Activated naive CD8-positive, alpha-beta T cell treated with anti-CD3 and anti-CD28 coated beads, Interleukin-2, amount 50 U/mL, for 24 hours (primary cell): ENCODE data around the gene RPS6KA2.
"Not testable (repeated sequence)": the region's sequence is repeated elsewhere in the genome, so short reads cannot be mapped to it uniquely, and the experiment has no call there.

Experiments used
- ATAC-seq: fragments of 150-1000 bp; cut with Tn5 transposase; one replicate; pipeline ENCODE4 v1.10.0; 2021
- DNase-seq: peaks from one replicate; pipeline ENCODE4 v3.0.0; 2021
- H3K27ac Mint-ChIP-seq: one replicate; pipeline ENCODE4 v1.8.0; 2021; ENCODE audit warnings: mild to moderate bottlenecking, mixed read lengths
- H3K27me3 Mint-ChIP-seq: one replicate; pipeline ENCODE4 v1.8.0; 2021; ENCODE audit warnings: mixed read lengths
- H3K36me3 Mint-ChIP-seq: one replicate; pipeline ENCODE4 v1.8.0; 2021; ENCODE audit warnings: low read depth, mixed read lengths
- H3K4me1 Mint-ChIP-seq: one replicate; pipeline ENCODE4 v1.8.0; 2021; ENCODE audit warnings: mixed read lengths
- H3K4me3 Mint-ChIP-seq: one replicate; pipeline ENCODE4 v1.8.0; 2021; ENCODE audit warnings: mild to moderate bottlenecking, moderate library complexity, mixed read lengths
- H3K9me3 Mint-ChIP-seq: one replicate; pipeline ENCODE4 v1.8.0; 2021; ENCODE audit warnings: mixed read lengths

The RPS6KA2 gene

DNA sequence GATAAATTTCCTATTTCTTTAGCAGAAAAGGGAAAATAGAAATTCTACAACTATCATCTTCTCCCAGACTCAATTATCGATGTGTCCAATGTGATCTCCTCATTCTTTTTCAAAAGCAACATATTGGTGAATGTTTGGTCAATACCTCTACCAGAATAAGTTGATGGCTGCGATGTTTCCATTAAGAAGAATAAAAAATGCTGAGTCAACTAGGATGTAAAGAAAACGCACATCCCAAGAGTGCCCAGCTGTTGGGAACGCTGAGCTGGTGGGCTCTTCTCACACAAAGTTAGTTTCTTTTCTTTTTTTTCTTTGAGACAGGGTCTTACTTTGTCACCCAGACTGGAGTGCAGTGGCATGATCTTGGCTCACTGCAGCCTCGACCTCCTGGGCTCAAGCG lies 80.4 kb downstream of the RPS6KA2 start:
- no peaks in the 10 kb centered on the region for H3K9me3 Mint-ChIP-seq
- H3K27ac Mint-ChIP-seq: no peak overlapping the region
- DNase-seq (no peak), ATAC-seq (no peak)
- H3K4me3 Mint-ChIP-seq: no peak overlapping the region
- no peaks in the 10 kb centered on the region for H3K27me3 Mint-ChIP-seq
- no peaks in the 10 kb centered on the region for H3K36me3 Mint-ChIP-seq
- H3K4me1 Mint-ChIP-seq: peaks cover 4% of the 10 kb centered on the region

DNA sequence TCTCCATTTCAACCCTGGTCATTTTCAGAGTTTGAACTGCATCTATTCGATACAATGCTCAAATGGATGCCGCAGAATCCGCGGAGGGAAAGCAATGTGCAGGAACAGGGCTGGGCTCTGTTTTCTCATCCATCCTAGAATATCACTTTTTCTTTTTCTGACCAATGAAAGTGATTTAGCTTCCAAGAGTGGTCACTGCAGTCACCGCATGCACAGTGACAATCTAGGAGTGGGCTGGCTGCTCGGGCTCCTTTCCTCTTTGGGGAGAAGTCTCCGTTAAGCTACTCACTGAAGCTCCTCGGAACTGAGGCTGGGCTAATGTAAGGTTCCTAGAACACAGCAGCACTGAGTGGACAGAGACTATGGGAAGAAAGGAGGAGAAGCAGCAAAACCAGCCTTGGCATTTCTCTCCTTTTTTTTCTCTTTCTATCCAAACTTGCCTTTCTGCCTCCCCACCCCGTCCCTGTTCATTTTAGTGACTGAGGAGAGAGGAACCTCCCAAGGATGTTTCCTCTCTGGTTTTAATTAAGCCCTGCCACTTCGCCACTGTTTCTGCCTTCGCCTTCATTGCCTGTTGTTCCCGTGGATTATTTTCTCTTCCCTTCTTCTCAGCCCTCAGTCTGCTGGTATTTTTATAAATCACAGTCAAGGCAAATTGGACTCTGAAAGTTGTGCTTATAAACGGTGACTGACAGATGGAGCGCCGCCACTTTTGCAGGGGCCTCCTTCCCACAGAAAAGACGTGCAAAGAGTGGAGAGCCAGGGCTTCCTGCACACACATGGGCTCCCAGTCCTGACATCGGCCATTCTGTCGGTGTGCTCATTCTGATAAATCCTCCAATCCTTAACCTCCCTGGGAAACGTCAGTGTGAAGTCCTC lies 81.7 kb downstream of the RPS6KA2 start:
- no peaks in the 10 kb centered on the region for H3K36me3 Mint-ChIP-seq
- no peak overlapping the region for H3K27ac Mint-ChIP-seq
- H3K4me1 Mint-ChIP-seq: peaks cover 16% of the 10 kb centered on the region
- H3K4me3 Mint-ChIP-seq: no peak overlapping the region
- no peaks in the 10 kb centered on the region for H3K9me3 Mint-ChIP-seq
- no peaks in the 10 kb centered on the region for H3K27me3 Mint-ChIP-seq
- ATAC-seq: no peak
- DNase-seq: no peak

DNA sequence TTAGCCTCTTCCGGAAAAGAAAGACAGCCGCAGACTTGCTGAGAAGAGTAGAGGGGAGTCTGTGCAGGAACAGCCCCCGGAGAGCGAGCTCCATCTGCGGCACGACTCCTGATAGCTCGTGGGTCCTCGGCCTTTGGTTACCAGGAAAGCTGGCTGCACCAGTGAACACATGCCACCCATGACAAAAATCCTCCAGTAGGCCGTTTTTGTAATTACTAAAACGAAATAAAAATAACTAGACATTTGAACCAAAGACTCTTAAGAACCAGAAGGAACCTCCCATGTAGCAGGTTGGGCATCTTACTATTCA lies 82.8 kb downstream of the RPS6KA2 start:
- H3K27ac Mint-ChIP-seq: no peak overlapping the region
- no peaks in the 10 kb centered on the region for H3K9me3 Mint-ChIP-seq
- ATAC-seq (no peak), DNase-seq (no peak)
- no peaks in the 10 kb centered on the region for H3K36me3 Mint-ChIP-seq
- peaks cover 19% of the 10 kb centered on the region for H3K4me1 Mint-ChIP-seq
- H3K4me3 Mint-ChIP-seq: no peak overlapping the region
- no peaks in the 10 kb centered on the region for H3K27me3 Mint-ChIP-seq

DNA sequence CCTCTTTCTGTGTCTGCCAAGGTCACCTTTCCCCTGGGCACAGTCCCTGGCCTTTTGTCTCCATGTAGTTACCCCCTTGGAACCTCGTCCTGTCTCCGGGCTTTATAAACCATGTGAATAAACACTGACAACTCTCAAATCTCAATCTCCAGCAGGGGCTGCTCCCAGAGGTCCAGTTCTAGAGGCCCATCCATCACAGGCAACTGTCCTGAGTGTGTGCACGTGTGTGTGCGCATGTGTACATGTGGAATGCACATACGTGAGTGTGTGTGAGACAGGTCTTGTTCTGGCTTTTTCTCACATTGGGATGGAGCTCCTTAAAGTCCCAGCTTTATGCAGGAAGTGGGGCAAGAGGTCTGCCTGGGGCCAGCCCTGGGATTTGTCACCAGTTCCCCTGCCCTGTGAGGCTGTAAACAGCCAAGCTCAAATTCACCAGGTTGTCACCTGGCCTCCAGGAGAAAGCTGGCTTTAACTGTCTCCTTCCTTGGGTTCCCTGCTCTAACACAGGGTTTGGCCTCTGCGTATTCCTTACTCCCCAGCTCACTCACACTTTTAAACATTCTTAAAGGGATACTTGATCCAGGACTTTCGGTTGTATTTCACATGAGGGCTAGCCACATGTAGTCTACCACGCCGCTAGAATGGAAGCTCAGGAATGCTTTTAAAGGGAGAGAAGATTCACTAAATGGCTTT lies 83.3 kb downstream of the RPS6KA2 start:
- no peaks in the 10 kb centered on the region for H3K9me3 Mint-ChIP-seq
- DNase-seq (no peak), ATAC-seq (no peak)
- H3K4me3 Mint-ChIP-seq: no peak overlapping the region
- no peaks in the 10 kb centered on the region for H3K36me3 Mint-ChIP-seq
- H3K27ac Mint-ChIP-seq: no peak overlapping the region
- peaks cover 19% of the 10 kb centered on the region for H3K4me1 Mint-ChIP-seq
- no peaks in the 10 kb centered on the region for H3K27me3 Mint-ChIP-seq

DNA sequence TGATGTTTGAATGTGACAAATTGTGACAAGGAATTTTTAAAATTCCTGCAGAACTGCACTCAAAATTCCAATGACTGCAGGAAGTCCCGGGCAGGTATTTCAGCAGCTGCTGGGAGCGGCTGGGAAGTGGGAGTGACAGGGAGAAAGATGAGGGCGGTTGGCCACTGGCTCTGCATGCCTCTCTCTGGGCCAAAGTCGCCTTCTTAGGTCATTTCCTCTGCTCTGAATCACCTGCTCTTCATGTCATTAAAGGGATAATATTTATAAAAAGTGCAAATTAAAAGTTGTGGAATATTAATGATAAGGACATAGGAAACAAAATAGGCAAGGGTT lies 84.5 kb downstream of the RPS6KA2 start:
- ATAC-seq (no peak), DNase-seq (no peak)
- H3K4me1 Mint-ChIP-seq: peaks cover 19% of the 10 kb centered on the region
- no peaks in the 10 kb centered on the region for H3K9me3 Mint-ChIP-seq
- H3K27ac Mint-ChIP-seq: no peak overlapping the region
- H3K36me3 Mint-ChIP-seq: no peaks in the 10 kb centered on the region
- no peak overlapping the region for H3K4me3 Mint-ChIP-seq
- H3K27me3 Mint-ChIP-seq: no peaks in the 10 kb centered on the region

DNA sequence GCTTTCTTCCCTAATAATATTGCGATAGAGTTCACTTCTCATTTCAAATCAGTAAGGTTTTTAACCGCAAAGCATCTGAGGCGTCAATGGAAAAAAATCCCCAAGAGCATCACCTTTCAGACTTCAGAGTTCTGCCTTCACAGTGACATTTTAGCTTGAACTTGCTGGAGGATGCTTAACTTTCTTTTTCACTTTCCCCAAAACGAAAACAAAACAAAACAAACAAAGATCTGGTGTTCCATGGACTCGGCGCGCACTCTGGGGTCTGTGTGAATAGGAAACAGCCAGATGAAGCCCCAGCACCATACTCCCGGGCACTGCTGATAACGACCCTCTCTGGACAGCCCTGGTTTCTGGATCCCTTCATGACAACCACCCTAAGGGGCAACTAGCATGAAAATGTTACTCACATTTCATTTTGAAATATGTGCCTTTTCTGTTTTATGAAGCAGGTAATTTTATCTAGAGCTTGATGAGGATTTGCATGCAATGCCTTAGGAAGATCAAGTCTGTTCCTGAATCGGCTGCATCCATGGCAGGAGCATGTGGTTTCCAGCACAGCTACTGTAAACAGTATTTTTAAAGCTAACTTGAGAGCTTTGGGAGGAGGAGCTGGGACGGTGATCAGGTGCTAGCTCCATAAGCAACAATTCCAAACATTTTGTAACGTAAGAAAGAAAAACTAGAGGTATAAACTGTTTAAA lies 85.0 kb downstream of the RPS6KA2 start:
- no peak for ATAC-seq

DNA sequence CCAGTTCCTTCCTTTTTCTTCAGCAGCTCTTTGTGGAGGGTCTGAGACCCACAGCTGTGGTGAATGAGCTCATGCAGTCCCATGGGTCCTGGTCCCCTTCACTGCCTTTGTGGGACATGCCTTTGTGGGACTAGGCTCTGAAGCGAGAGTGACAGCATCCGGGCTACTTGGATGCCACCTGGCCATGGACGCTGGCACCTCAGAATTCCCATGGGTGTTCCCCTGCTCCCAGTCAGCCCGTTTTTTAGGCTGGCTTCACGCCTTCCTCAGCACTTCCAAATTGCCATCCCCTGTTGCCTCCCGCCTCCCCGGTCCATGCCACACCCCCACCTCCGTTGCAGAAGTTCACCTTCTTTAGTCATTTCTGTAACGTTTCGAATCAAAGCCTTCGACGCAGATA lies 85.7 kb downstream of the RPS6KA2 start:
- peak overlapping the region; percentile 33 for H3K4me3 Mint-ChIP-seq
- peak; percentile 39 for ATAC-seq

More for the DNA sequence above, 85.0 kb downstream of the RPS6KA2 start:
- H3K4me1 Mint-ChIP-seq: peaks cover 19% of the 10 kb centered on the region
- no peaks in the 10 kb centered on the region for H3K27me3 Mint-ChIP-seq
- H3K4me3 Mint-ChIP-seq: peak overlapping the region; percentile 33
- DNase-seq: no peak
- peak overlapping the region; percentile 55 for H3K27ac Mint-ChIP-seq
- H3K9me3 Mint-ChIP-seq: no peaks in the 10 kb centered on the region
- H3K36me3 Mint-ChIP-seq: no peaks in the 10 kb centered on the region

DNA sequence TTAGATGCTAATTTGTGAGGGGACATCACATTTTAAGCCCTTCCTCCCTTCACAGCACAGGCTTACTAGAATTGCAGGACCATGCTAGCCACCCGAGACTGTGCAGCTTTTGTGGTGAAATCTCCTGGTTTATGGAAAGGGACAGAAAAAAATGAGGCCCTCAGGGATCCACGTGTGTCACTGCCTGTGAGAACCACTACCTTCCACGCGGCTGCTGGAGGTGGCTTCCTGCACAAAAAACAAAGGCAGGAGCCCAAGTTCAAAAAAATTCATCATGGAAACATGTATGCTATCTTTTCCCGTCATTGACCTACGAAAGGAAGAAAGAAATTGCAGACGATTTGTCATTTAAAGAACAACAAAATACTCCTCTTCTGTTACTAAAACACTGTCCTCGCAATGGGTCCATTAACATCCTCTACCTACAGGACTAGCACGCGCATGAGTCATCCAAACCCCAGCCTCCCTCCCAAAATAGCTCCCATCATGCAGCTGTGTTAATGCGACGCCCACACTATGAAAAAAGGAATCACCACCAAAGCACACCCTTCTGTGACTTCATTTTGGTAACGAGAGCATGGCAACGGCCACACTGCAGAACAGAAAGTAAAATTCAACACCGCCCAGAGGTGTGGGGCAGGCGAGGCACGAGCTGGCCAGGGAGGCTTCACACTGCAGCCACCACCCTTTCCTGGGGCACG lies 86.3 kb downstream of the RPS6KA2 start:
- DNase-seq: peak; percentile 33
- H3K27me3 Mint-ChIP-seq: no peaks in the 10 kb centered on the region
- H3K27ac Mint-ChIP-seq: peak overlapping the region; percentile 55
- no peaks in the 10 kb centered on the region for H3K36me3 Mint-ChIP-seq
- ATAC-seq: peak; percentile 88
- no peaks in the 10 kb centered on the region for H3K9me3 Mint-ChIP-seq
- peak overlapping the region; percentile 33 for H3K4me3 Mint-ChIP-seq
- peaks cover 19% of the 10 kb centered on the region for H3K4me1 Mint-ChIP-seq

More for the DNA sequence above, 85.7 kb downstream of the RPS6KA2 start:
- Mint-ChIP-seq H3K27ac (peak overlapping the region; percentile 55), H3K36me3 (no peaks in the 10 kb centered on the region), H3K27me3 (no peaks in the 10 kb centered on the region), H3K4me1 (peaks cover 19% of the 10 kb centered on the region), H3K9me3 (no peaks in the 10 kb centered on the region)
- DNase-seq: no peak

DNA sequence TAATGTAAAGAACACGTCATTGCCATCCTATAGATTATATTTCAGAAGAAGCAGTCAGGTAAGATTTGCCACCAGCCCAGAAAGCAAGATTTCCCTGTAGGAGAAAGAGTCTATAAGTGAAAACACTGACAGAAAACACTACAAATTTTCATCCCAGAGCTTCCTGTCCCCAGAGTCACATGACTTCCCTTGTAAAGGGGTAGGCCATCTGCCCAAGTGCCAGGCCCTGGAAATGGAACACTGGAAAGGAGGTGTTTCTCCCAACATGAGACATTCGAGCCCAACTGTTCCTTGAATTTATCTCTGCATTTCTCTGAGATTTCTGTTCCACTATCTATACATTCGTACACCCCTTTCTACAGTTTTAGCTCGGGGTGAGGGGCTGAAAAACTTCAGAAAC lies 87.5 kb downstream of the RPS6KA2 start:
- Mint-ChIP-seq H3K27me3 (no peaks in the 10 kb centered on the region), H3K4me3 (no peak overlapping the region), H3K36me3 (no peaks in the 10 kb centered on the region), H3K27ac (no peak overlapping the region), H3K4me1 (peaks cover 19% of the 10 kb centered on the region), H3K9me3 (no peaks in the 10 kb centered on the region)
- DNase-seq (no peak), ATAC-seq (no peak)

DNA sequence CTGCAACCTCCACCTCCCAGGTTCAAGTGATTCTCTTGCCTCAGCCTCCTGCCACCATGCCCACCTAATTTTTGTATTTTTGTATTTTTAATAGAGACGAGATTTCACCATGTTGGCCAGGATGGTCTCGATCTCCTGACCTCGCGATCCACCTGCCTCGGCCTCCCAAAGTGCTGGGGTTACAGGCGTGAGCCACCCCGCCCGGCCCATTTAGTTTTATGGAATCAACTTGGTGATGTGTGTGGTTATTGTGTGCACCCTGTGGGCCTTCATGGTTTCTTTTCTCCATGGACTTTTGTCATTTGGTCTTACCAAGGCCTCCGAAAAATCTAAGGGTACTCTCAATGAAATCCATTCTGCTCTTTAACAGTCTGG lies 88.1 kb downstream of the RPS6KA2 start:
- H3K27ac Mint-ChIP-seq, H3K4me3 Mint-ChIP-seq, ATAC-seq, H3K27me3 Mint-ChIP-seq, H3K36me3 Mint-ChIP-seq, H3K9me3 Mint-ChIP-seq, DNase-seq: not testable (repeated sequence)
- H3K4me1 Mint-ChIP-seq: peaks cover 19% of the 10 kb centered on the region

DNA sequence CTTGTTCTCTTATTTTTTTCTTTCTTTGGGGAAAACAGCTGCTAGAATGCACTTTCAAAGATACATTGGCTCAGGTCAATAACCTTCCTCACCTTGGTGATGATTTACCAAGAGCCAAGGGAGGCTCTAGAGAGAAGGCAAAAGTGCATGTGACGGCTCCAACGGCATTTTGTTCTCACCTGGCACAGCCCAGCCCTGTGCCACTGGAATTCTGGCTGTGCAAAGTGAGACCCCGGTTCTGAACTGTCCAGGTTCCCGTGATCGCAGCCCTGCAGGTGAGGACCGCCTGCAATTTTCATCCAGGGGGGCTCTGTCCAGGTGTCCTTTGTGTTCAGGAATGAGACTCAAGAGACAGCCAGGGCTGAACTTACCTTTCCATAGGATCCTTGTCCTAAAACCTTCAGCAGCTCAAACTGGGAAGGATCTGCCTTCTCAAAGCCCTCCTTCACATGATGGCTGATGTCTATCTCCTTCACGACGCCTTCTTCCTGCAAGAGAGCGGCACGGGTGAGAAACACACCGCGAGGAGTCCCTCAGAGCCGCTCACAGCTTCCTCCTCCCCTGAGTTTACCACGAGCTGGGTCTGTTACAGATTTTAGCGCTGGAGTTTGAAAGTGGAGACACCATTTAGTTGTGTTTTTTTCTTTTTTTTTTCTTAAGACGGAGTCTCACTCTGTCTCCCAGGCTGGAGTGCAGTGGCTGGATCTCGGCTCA lies 88.6 kb downstream of the RPS6KA2 start:
- no peak for ATAC-seq
- no peak overlapping the region for H3K4me3 Mint-ChIP-seq
- DNase-seq: no peak
- no peaks in the 10 kb centered on the region for H3K27me3 Mint-ChIP-seq
- no peak overlapping the region for H3K27ac Mint-ChIP-seq
- peaks cover 19% of the 10 kb centered on the region for H3K4me1 Mint-ChIP-seq
- no peaks in the 10 kb centered on the region for H3K36me3 Mint-ChIP-seq
- no peaks in the 10 kb centered on the region for H3K9me3 Mint-ChIP-seq

DNA sequence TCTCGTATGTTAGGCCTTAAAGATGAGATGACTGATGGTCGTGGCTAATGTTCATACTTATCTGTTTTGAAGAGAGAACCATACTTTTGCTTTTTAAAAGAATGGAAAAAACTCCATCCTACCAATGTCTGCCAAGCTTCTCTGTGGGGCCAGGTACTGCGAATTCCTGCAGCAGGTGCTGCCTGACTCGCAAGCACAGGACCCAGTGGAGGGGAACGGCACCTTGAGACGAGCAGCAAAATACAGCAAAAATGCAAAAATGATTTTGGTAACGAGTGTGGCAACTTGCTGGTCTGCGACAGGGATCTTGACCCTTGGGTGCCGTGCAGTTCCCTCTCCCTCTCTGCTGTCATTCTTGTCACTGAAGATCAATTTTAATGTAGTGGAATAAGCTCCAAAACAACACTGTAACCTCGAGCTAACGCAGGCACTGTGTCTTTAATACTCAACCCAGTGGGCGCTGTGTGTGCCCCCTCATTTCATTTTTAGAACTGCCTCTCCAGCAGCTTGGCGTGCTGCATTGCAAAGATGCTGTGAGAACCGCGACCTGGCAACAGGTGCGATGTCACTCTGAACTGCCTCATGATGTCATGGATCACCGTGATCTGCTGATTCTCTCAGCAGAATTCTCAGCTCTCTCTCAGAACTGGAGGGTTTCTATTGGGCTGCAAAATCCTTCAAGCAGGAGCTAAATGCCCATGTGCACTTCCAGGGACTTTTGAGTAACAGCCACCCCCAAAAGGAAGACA lies 92.2 kb downstream of the RPS6KA2 start:
- Mint-ChIP-seq H3K36me3 (no peaks in the 10 kb centered on the region), H3K4me1 (peaks cover 3% of the 10 kb centered on the region), H3K27ac (no peak overlapping the region), H3K4me3 (no peak overlapping the region), H3K9me3 (no peaks in the 10 kb centered on the region), H3K27me3 (no peaks in the 10 kb centered on the region)
- DNase-seq: no peak
- no peak for ATAC-seq

DNA sequence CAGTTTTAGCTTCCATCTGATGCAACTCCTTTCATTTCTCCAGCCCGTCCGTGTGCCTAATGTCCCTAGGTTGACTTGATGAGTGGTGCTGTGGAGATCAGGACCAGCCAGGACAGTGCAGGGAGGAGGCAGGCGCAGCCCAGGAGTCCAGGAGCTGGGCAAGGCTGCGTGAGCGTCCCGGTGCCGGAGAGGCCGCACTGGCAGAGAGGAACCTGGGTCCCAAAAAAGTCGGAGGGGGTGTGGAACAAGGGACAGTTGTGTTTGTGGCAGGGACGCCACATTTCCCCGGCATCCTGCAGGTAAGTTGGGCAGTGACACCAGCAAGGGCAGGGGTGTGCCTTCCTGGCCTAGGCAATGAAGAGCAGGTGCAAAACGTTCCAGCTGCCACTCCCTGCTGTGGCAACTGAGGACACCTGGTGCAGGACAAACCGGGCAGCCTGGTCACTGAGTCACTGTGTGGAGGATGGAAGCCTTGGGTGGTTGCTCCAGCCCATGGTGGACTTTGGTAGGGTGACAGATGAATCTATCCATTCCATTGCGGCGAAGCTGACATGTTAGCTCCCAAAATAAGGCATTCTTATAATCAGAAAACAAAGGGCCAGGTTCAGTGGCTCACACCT lies 93.7 kb downstream of the RPS6KA2 start:
- no peaks in the 10 kb centered on the region for H3K27me3 Mint-ChIP-seq
- no peaks in the 10 kb centered on the region for H3K36me3 Mint-ChIP-seq
- H3K4me1 Mint-ChIP-seq: no peaks in the 10 kb centered on the region
- DNase-seq (no peak), ATAC-seq (no peak)
- no peak overlapping the region for H3K27ac Mint-ChIP-seq
- no peaks in the 10 kb centered on the region for H3K9me3 Mint-ChIP-seq
- H3K4me3 Mint-ChIP-seq: no peak overlapping the region
